HG03159 (cell line): Measurements from ENCODE around the gene PWP1.

Source experiments
- ATAC-seq: cut with Tn5 transposase; IDR thresholded peaks from one replicate; pipeline ENCODE4 v1.9.1; 2021; ENCODE audit warnings: mild to moderate bottlenecking, moderate library complexity; ENCODE audit not compliant: unreplicated experiment

PWP1 gene

GRCh38 chr12:107685360-107686248, at the start of gene PWP1:
Gene PWP1, plus strand, starts transcription at chr12:107685799. Its CDS starts 101 bp downstream, at chr12:107685900.
- ATAC-seq = peak; percentile 81

- ATAC-seq = no peak
Measured at GRCh38 chr12:107641154-107641553, 44.4 kb upstream of the PWP1 start.

GRCh38 chr12:107642240-107642639, 43.4 kb upstream of the PWP1 start:
- no peak for ATAC-seq

GRCh38 chr12:107645630-107646333, 39.8 kb upstream of the PWP1 start:
- no peak for ATAC-seq

GRCh38 chr12:107646436-107646835, 39.2 kb upstream of the PWP1 start:
- no peak for ATAC-seq

GRCh38 chr12:107649661-107650061, 35.9 kb upstream of the PWP1 start:
- no peak for ATAC-seq

GRCh38 chr12:107650977-107651376, 34.6 kb upstream of the PWP1 start:
- ATAC-seq = no peak

GRCh38 chr12:107651571-107652449, 33.8 kb upstream of the PWP1 start:
- ATAC-seq = no peak

GRCh38 chr12:107653519-107653918, 32.1 kb upstream of the PWP1 start:
- ATAC-seq = no peak

- ATAC-seq = no peak
Measured at GRCh38 chr12:107654873-107655272, 30.7 kb upstream of the PWP1 start.

GRCh38 chr12:107655281-107656065, 30.1 kb upstream of the PWP1 start:
- no peak for ATAC-seq

GRCh38 chr12:107656302-107656701, 29.3 kb upstream of the PWP1 start:
- ATAC-seq = no peak

GRCh38 chr12:107657133-107657532, 28.5 kb upstream of the PWP1 start:
- no peak for ATAC-seq

- ATAC-seq = no peak
Measured at GRCh38 chr12:107657621-107658020, 28.0 kb upstream of the PWP1 start.

GRCh38 chr12:107660235-107660634, 25.4 kb upstream of the PWP1 start:
- no peak for ATAC-seq

- no peak for ATAC-seq
Measured at GRCh38 chr12:107660861-107661415, 24.7 kb upstream of the PWP1 start.

GRCh38 chr12:107661830-107662229, 23.8 kb upstream of the PWP1 start:
- ATAC-seq = no peak

GRCh38 chr12:107662484-107662883, 23.1 kb upstream of the PWP1 start:
- no peak for ATAC-seq

GRCh38 chr12:107663277-107663676, 22.3 kb upstream of the PWP1 start:
- ATAC-seq = no peak

GRCh38 chr12:107666009-107666408, 19.6 kb upstream of the PWP1 start:
- ATAC-seq = no peak
